Neutrophil (primary cell): Measurements from ENCODE around the gene PREB.

Source experiments
- H3K27ac ChIP-seq: fragments of 200-600 bp; sonication (generic); 2 replicates; pipeline ENCODE4 v1.5.1; 2016; ENCODE audit warnings: mild to moderate bottlenecking, moderate library complexity
- H3K27me3 ChIP-seq: fragments of 200-600 bp; sonication (generic); 2 replicates; pipeline ENCODE4 v1.6.0; 2016; ENCODE audit warnings: mild to moderate bottlenecking
- H3K36me3 ChIP-seq: fragments of 200-600 bp; sonication (generic); 2 replicates; pipeline ENCODE4 v1.5.1; 2017
- H3K4me1 ChIP-seq, 2 experiments: fragments of 200-600 bp in 1 of 2; sonication (generic) in 1 of 2; 1 replicate in 1 of 2; 2 replicates in 1 of 2; pipeline versions ENCODE4 v1.5.1 to v1.6.1; 2013 to 2016; ENCODE audit warnings: low read depth in 1 of 2, low read length in 1 of 2, mild to moderate bottlenecking in 1 of 2, moderate library complexity in 1 of 2; ENCODE audit not compliant: control insufficient read depth in 1 of 2, insufficient read depth in 1 of 2
- H3K4me3 ChIP-seq, 2 experiments: fragments of 200-600 bp in 1 of 2; sonication (generic) in 1 of 2; 1 replicate in 1 of 2; 2 replicates in 1 of 2; pipeline ENCODE4 v1.5.1; 2013 to 2016; ENCODE audit warnings: low read depth in 1 of 2, low read length in 1 of 2, mild to moderate bottlenecking in 1 of 2, moderate library complexity in 1 of 2
- H3K9me3 ChIP-seq: fragments of 200-600 bp; sonication (generic); 2 replicates; pipeline ENCODE4 v1.5.1; 2016
- TF ChIP-seq, protein P1 (sequence below): fragments of 200-600 bp; sonication (generic); IDR thresholded peaks from 2 replicates; pipeline ENCODE4 v1.5.1; 2016; ENCODE audit warnings: antibody characterized with exemption

PREB gene

DNA sequence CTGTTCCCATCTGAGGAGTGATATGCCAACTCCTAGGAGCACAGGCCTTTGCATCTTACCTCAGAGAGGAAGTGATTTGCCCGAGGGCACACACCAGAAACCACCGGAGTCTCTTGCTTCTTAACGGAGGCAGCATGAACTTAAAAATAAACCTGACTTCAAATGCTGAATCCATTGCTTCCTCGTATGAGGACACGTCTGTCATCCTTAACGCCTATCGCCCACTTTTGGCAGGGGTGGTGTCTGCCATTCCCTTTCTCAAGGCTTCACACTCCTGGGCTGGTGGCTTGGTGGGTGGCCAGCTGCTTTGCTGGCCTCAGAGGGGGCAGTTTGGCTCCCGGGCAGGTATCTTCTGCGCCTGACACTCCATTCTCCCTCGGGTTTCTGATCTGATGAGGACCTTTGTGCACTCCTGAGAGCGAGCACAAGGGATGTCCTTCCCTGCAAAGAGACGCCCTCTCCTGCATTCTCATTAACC is 1.1 kb upstream of the PREB start:
- Histone ChIP-seq H3K27ac (peak overlapping the region; percentile 87), H3K4me3 (no peak overlapping the region), H3K36me3 (peaks cover 30% of the 10 kb centered on the region), H3K27me3 (no peaks in the 10 kb centered on the region), H3K9me3 (no peaks in the 10 kb centered on the region), H3K4me1 (peaks cover 15 to 17% of the 10 kb centered on the region in 2 experiments)
- TF ChIP-seq, protein P1, sequence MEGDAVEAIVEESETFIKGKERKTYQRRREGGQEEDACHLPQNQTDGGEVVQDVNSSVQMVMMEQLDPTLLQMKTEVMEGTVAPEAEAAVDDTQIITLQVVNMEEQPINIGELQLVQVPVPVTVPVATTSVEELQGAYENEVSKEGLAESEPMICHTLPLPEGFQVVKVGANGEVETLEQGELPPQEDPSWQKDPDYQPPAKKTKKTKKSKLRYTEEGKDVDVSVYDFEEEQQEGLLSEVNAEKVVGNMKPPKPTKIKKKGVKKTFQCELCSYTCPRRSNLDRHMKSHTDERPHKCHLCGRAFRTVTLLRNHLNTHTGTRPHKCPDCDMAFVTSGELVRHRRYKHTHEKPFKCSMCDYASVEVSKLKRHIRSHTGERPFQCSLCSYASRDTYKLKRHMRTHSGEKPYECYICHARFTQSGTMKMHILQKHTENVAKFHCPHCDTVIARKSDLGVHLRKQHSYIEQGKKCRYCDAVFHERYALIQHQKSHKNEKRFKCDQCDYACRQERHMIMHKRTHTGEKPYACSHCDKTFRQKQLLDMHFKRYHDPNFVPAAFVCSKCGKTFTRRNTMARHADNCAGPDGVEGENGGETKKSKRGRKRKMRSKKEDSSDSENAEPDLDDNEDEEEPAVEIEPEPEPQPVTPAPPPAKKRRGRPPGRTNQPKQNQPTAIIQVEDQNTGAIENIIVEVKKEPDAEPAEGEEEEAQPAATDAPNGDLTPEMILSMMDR, result no peak

DNA sequence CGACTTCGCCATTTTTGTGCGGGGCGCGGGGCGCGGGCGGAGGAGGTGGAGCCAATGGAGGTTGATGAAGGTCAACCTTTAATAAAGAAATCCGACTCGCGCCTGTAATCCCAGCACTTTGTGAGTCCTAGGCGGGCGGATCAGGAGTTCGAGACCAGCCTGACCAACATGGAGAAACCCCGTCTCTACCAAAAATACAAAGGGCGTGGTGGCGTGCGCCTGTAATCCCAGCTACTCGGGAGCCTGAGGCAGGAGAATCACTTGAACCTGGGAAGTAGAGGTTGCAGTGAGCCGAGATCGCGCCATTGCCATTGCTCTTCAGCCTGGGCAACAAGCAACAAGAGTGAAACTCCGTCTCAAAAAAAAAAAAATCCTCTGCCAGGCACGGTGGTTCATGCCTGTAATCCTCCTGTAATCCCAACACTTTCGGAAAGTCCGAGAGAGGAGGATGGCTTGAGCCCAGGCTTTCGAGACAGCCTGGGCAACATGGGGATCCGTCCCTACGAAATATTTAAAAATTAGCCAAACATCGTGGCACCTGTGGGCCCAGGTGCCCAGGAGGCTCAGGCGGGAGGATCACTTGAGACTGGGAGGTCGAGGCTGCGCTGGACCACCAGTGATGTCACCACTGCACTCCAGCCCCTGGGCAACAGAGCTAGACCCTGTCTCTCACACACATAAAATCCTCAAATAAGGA is 493 bp upstream of the PREB start:
- H3K9me3 ChIP-seq, result no peaks in the 10 kb centered on the region
- TF ChIP-seq, protein P1, result peak; percentile 2
- H3K36me3 ChIP-seq, result peaks cover 35% of the 10 kb centered on the region
- peaks cover 15 to 17% of the 10 kb centered on the region in 2 experiments for H3K4me1 ChIP-seq
- no peaks in the 10 kb centered on the region for H3K27me3 ChIP-seq
- H3K27ac ChIP-seq, result peak overlapping the region; percentile 87
- H3K4me3 ChIP-seq, result peak overlapping the region; percentile 92 to 93

DNA sequence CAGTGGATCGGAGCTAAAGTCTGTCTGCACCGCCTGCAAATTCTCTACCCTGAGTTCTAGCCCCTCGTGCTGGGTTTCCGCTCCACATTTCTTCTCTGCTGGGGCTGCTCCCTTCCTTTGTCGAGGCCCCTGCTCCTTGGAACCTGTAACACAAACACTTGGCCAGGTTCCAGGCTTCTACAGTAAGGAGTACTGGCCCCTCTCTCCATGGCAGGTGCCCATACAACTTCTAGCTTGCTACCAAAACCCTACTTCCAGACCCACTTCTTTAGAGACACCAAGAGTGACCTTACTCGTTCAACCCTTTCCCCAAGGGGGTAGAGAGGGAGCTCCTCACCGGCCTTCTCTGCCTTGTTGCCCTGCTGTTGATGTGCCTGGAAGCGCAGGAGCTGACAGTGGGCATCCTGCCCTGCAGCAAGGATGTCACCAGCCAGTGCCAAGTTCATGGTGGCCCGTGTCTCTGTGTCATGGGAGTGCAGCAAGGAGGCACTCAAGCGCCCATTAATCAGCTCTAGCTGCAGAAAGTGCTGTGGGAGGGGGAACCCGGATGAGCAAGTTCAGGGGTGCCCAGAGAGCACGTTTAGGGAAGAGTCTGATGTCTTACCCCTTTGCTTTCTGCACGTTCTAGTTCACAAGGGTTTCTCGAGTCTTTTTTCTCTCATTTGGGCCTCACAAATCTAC is 1.1 kb downstream of the PREB start:
- Histone ChIP-seq H3K4me1 (peaks cover 15 to 17% of the 10 kb centered on the region in 2 experiments), H3K36me3 (peaks cover 51% of the 10 kb centered on the region), H3K27ac (peak overlapping the region; percentile 87), H3K4me3 (peak overlapping the region; percentile 92 to 93), H3K9me3 (no peaks in the 10 kb centered on the region), H3K27me3 (no peaks in the 10 kb centered on the region)
- TF ChIP-seq, protein P1, result no peak

DNA sequence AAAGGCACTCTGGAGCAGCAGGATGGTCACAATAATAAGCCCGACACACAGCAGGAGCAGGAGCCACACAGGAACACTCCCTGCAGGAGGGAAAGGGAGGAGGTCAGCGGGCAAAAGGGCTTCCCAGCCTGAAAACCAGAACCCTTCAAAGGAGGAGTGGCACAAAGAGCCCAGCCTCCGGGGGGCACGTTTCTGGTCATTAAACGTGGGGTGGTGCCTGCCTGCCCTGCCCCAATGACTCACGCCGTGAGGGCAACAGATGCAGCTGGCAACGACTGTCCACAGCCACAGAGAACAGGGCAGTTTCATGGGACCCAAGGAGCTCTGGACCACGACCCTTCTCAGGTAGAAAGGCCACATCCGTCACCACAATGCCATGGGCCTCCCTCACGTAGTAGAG is 3.0 kb downstream of the PREB start:
- no peak overlapping the region for H3K4me3 ChIP-seq
- no peaks in the 10 kb centered on the region for H3K27me3 ChIP-seq
- peaks cover 55% of the 10 kb centered on the region for H3K36me3 ChIP-seq
- H3K4me1 ChIP-seq, result peaks cover 15 to 17% of the 10 kb centered on the region in 2 experiments
- TF ChIP-seq, protein P1, result no peak
- H3K27ac ChIP-seq, result no peak overlapping the region
- H3K9me3 ChIP-seq, result no peaks in the 10 kb centered on the region

DNA sequence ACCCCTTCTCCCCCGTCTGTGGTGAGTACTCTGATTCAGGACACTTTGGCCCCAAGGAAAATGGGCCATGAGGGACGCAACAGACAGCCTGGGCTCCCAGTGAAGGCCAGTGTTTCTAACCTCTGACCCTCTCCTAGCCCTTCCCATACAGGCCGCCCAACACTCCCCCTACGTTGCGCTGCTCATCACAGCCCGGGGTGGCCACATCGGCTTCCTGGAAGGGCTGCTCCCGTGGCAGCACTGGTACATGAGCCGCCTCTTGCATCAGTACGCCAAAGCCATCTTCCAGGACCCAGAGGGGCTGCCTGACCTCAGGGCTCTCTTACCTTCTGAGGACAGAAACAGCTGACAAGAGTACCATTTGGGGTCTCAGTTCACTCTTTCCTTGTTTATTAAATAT is 4.0 kb downstream of the PREB start:
- Histone ChIP-seq H3K27ac (no peak overlapping the region), H3K36me3 (peaks cover 55% of the 10 kb centered on the region), H3K4me1 (peaks cover 15 to 17% of the 10 kb centered on the region in 2 experiments), H3K9me3 (no peaks in the 10 kb centered on the region), H3K27me3 (no peaks in the 10 kb centered on the region), H3K4me3 (no peak overlapping the region)
- TF ChIP-seq, protein P1, result no peak
